HG03045 (cell line): Measurements from ENCODE around the gene SPATA13.

Experiments
- ATAC-seq: cut with Tn5 transposase; IDR thresholded peaks from one replicate; pipeline ENCODE4 v1.9.1; 2021; ENCODE audit warnings: mild to moderate bottlenecking, moderate library complexity; ENCODE audit not compliant: unreplicated experiment

SPATA13 gene

GRCh38 chr13:24166561-24166960 lies 6.0 kb downstream of the SPATA13 start:
- ATAC-seq: no peak

DNA sequence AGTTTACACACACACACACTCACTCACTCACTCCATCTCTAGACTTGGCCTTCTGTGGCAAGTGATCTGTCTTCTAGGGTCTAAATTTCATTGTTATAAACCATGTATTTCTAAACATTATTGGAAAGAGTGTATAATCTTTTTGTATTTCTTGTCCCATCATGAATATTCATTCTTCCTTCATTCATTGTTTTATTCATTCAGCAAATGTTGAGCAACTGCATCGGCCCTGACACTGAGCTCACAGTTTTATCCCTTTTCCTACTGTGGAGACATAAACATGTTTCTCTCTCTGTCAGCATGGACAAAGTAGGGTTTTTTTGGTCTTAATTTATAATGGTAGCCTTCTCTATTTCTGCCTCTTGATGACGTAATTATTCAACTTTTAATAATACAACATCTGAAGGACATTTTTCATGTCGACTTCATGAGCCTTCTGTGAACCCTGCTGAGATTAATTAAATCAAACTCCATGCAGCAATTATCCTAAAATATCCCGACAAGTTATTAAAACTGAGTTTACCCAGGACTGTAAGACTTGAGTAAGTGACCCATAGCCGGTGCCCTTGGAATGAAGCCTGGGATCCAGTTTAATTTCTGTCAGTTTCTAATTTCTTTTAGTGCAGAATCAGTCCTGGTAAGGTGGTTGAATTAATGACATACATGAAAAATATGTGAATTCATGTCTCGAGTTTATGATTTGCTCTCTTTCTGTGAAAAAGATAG lies 7.3 kb downstream of the SPATA13 start:
- ATAC-seq: no peak

- ATAC-seq: no peak
These were observed 7.9 kb downstream of the SPATA13 start for GRCh38 chr13:24168392-24168750.

- ATAC-seq: no peak
These were observed 8.5 kb downstream of the SPATA13 start for GRCh38 chr13:24168979-24169378.

DNA sequence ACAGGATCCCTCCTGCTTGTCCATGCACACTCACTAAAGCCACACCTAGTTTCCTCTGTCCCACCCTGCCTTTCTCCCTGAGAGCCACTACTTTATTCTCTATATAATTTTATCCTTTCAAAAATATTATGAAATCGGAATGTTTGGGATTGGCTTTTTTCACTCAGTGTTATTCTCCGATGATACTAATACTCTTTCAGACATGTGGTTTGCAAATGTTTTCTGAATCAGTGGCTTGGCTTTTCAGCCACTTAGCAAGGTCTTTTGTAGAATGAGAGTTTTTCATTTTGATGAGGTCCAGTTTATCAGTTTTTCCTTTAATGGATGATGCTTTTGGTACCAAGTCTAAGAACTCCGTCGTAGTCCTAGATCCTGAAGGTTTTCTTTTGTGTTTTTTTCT lies 11.6 kb downstream of the SPATA13 start:
- ATAC-seq: no peak

DNA sequence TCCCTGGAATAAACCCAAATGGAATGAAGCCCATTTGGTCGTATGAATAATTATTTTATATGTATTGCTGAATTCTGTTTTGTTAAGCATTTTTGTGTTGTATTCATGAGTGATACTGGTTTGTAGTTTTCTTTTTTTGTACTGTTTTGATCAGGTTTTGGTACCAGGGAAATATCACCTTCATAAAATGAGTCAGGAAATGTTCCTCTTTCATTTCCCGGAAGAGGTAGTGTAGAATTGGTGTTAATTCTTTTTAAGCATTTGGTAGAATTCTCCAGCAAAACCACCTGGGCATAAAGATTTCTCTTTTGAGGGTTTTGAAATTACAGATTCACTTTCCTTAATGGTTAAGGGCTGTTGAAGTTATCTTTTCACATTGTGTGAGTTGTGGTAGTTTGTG lies 13.3 kb downstream of the SPATA13 start:
- ATAC-seq: no peak

- ATAC-seq: no peak
These were observed 15.3 kb downstream of the SPATA13 start for GRCh38 chr13:24175847-24176246.

DNA sequence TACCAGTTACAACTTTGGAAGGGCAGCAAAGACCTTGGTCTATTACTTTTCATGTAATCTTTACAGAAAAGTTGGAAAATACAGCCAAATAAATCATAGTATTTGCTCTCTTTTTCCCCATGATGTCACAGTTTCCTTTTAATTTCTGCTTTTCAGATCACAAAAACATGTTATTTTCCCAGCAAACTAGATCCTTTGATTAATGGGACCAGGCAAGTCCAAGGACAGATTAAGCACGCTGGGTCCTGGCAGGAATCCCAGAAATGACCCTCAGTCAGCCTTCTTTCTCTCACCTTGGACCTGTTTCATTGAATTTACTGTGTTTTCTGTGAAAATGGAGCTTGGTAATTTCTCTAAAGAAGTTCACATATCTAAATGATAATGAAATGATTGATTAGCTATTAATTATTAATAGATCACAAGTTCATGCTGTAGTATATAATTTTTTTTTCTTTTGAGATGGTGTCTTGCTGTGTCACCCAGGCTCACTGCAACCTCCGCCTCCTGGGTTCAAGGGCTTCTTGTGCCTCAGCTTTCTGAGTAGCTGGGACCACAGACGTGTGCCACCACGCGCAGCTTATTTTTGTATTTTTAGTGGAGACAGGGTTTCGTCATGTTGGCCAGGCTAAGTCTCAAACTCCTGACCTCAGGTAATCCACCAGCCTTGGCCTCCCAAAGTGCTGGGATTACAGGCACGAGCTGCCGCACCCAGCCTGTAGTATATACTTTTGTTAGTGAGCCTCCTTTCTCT lies 16.0 kb downstream of the SPATA13 start:
- ATAC-seq: no peak

- no peak for ATAC-seq
These were observed 18.4 kb downstream of the SPATA13 start for GRCh38 chr13:24178847-24179485.

DNA sequence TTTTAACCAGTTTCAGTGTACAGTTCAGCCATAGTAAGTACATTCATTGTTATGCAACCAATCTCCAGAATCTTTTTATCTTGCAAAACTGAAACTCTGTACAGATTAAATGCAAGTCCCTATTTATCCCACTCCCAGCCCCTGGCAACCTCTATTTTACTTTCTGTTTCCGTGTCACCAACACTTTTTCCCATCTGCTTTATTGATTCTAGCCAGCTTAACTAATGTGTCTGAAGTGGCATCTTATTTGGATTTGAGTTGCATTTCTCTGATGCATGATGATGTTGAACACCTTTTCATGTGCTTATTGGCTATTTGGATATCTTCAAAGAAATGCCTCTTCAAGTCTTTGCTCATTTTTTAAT lies 18.9 kb downstream of the SPATA13 start:
- ATAC-seq: no peak

- no peak for ATAC-seq
These were observed 20.3 kb downstream of the SPATA13 start for GRCh38 chr13:24180750-24181377.

- no peak for ATAC-seq
These were observed 21.6 kb downstream of the SPATA13 start for GRCh38 chr13:24181991-24182702.

GRCh38 chr13:24182703-24183081 lies 22.2 kb downstream of the SPATA13 start:
- no peak for ATAC-seq

- no peak for ATAC-seq
These were observed 23.2 kb downstream of the SPATA13 start for GRCh38 chr13:24183741-24184182.

GRCh38 chr13:24184265-24184841 lies 23.8 kb downstream of the SPATA13 start:
- ATAC-seq: no peak

DNA sequence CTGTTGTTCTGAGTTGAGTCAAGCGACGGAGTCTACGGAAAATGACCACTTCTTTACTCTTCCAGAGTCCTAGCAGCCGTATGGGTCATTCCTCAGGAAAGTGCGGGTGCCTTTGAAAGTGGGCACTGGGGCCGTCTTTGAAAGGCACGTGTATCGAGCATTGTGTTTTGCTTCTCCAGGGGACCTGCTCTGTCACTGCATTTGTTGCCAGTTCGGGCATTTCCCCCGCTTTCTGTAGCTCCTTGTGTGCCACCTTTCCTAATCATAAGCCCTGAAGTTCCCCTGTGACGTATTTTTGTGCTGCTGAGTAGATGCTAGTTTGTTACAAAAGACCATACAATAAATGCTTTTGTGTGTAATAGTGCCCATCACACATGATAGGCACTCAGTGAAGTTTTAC lies 24.4 kb downstream of the SPATA13 start:
- no peak for ATAC-seq

DNA sequence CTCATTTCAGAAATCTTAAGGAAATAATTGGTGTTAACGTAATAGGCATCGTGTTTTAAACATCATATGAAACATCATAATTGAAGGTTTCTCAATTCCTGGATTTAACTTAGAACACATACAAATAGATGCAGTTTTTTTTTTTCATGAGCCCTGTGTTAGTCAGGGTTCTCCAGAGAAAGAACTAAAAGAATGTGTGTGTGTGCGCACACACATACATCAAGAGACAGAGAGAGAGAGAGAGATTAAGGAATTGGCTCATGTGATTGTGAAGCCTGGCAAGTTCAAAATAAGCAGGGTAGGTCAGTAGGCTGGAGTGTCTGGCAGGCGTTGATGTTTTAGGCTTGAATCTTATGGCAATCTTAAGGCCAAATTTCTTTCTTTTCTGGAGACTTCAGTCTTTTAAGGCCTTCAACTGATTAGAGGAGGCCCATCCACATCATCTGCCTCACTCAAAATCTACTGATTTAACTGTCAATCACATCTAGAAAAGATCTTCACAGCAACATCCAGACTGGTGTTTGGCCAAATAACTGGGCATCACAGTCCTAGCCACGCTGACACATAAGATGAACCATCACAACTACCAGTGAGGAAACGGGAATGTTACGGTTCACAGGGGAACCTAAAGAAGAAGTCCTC lies 25.2 kb downstream of the SPATA13 start:
- ATAC-seq: no peak

DNA sequence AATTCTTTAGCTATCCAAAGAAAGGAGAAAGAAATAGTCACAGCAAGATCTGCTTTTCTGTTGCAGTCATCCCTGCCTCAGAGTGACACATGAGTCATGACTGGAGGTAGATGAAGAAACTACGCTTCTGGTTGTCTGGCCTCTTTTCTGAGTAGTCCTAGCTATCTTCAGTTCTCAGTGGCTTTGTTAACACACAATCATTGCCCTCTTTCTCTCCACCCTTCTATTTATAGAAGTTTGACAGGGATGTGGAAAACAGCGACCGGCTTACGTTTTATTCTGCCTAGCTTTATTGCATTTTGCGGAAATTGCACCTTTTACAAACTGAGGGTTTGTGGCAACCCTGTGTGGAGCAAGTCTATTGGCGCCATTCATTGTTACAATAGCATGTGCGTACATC lies 26.7 kb downstream of the SPATA13 start:
- ATAC-seq: no peak

GRCh38 chr13:24192057-24192810 lies 31.7 kb downstream of the SPATA13 start:
- ATAC-seq: no peak

DNA sequence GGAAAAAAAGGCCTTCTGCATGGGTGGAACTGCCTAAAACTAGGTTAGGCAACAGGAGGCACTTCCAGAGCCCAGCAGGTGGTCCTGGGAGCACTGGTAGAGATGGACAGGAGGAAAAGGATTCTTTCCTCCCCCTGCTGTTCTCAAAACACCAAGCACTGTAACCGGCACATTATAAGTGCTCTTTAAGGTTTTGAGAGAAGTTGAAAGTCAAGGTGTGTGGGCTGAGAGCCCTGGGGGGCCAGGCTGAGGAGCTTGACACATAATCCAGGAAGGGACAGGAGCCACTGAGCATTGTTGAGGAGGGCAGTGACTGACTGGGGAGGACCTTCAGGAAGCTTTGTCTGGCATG lies 32.3 kb downstream of the SPATA13 start:
- ATAC-seq: no peak
